PFSK-1 (cell line): ENCODE measurements around the gene PRMT3.

Experiments used
- POLR2AphosphoS5 ChIP-seq: IDR thresholded peaks from 2 replicates; pipeline ENCODE4 v1.6.1; 2012; ENCODE audit warnings: low read depth, mild to moderate bottlenecking, control low read depth, low read length, moderate library complexity
- SIN3A ChIP-seq: IDR thresholded peaks from 2 replicates; pipeline ENCODE4 v1.6.1; 2012; ENCODE audit warnings: mild to moderate bottlenecking, low read length, moderate library complexity, borderline replicate concordance; ENCODE audit not compliant: insufficient read depth
- TAF1 ChIP-seq: IDR thresholded peaks from 2 replicates; pipeline ENCODE4 v1.6.1; 2012; ENCODE audit warnings: low read length, control low read depth, borderline replicate concordance; ENCODE audit not compliant: insufficient read depth
- TF ChIP-seq, protein P1 (sequence below), 2 experiments: IDR thresholded peaks; 2 replicates each; pipeline versions ENCODE4 v1.6.1 to v1.8.0; 2011 to 2012; ENCODE audit warnings: low read depth in 2 of 2, low read length in 2 of 2, control low read depth in 1 of 2, inconsistent platforms in 1 of 2, mild to moderate bottlenecking in 1 of 2, moderate library complexity in 1 of 2; ENCODE audit not compliant: insufficient read depth in 1 of 2

- TF ChIP-seq, protein P1, sequence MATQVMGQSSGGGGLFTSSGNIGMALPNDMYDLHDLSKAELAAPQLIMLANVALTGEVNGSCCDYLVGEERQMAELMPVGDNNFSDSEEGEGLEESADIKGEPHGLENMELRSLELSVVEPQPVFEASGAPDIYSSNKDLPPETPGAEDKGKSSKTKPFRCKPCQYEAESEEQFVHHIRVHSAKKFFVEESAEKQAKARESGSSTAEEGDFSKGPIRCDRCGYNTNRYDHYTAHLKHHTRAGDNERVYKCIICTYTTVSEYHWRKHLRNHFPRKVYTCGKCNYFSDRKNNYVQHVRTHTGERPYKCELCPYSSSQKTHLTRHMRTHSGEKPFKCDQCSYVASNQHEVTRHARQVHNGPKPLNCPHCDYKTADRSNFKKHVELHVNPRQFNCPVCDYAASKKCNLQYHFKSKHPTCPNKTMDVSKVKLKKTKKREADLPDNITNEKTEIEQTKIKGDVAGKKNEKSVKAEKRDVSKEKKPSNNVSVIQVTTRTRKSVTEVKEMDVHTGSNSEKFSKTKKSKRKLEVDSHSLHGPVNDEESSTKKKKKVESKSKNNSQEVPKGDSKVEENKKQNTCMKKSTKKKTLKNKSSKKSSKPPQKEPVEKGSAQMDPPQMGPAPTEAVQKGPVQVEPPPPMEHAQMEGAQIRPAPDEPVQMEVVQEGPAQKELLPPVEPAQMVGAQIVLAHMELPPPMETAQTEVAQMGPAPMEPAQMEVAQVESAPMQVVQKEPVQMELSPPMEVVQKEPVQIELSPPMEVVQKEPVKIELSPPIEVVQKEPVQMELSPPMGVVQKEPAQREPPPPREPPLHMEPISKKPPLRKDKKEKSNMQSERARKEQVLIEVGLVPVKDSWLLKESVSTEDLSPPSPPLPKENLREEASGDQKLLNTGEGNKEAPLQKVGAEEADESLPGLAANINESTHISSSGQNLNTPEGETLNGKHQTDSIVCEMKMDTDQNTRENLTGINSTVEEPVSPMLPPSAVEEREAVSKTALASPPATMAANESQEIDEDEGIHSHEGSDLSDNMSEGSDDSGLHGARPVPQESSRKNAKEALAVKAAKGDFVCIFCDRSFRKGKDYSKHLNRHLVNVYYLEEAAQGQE (IDR thresholded peaks at IDR 0.05; ENCODE audit: insufficient read depth in 1 of 2, low read depth in 2 of 2, low read length in 2 of 2) = no peak
- TF ChIP-seq POLR2AphosphoS5 (no peak), SIN3A (no peak), TAF1 (no peak)
Observed at GRCh38 chr11:20464518-20464917, 77.0 kb downstream of the PRMT3 start.
